Sigmoid colon (tissue), 4 donors: ENCODE data around the gene ZNF543.
"Not testable (repeated sequence)": the region's sequence is repeated elsewhere in the genome, so short reads cannot be mapped to it uniquely, and the experiment has no call there.

Experiments
- POLR2A ChIP-seq, 2 donors: fragments of 450-650 bp; IDR thresholded peaks; one replicate each; pipeline ENCODE4 v1.6.1; 2016; ENCODE audit warnings: antibody characterized with exemption in 2 of 2, mild to moderate bottlenecking in 2 of 2, moderate library complexity in 2 of 2
- POLR2AphosphoS5 ChIP-seq, 4 donors: sonication (generic); formaldehyde crosslinking; IDR thresholded peaks; one replicate each; pipeline ENCODE4 v1.6.1; 2017; ENCODE audit warnings: antibody characterized with exemption in 4 of 4

GRCh38 chr19:57278481-57278880, 41.8 kb upstream of the ZNF543 start:
- not testable (repeated sequence) for TF ChIP-seq POLR2AphosphoS5, POLR2A (IDR thresholded peaks at IDR 0.05)
